H7 (cell line): ENCODE data around the gene TRIM2. TPM values are rescaled to one million over a fixed set of nuclear protein-coding genes. Genes with fewer than 3 reads are reported as not detected.
A peak's percentile ranks its signal among the peaks of the same experiment; 100 is the strongest.
"Not testable (repeated sequence)": the region's sequence is repeated elsewhere in the genome, so short reads cannot be mapped to it uniquely, and the experiment has no call there.

Source experiments
- DNase-seq: peaks from one replicate; pipeline ENCODE4 v3.0.0; 2012
- H3K27me3 ChIP-seq: 2 replicates; pipeline ENCODE4 v1.6.0; 2011; ENCODE audit warnings: mild to moderate bottlenecking, low read length; ENCODE audit not compliant: control insufficient read depth, insufficient read depth
- H3K36me3 ChIP-seq: replicated peaks from 2 replicates; pipeline ENCODE4 v1.5.1; 2011; ENCODE audit warnings: low read length; ENCODE audit not compliant: control insufficient read depth, insufficient read depth
- H3K4me3 ChIP-seq: 2 replicates; pipeline ENCODE4 v1.5.1; 2011; ENCODE audit warnings: low read depth, mild to moderate bottlenecking, control low read depth, low read length, moderate library complexity; ENCODE audit not compliant: insufficient read depth
- total RNA-seq: library from RNA; depleted of rRNA; stranded (reverse); fragments of >200 nt; shearing (Covaris generic); gene quantifications from 2 replicates; pipeline ENCODE4 v1.2.3, GENCODE V29; 2014

The TRIM2 gene
- total RNA-seq, 1 experiment from 2014 or later, result 49.2 TPM

- Histone ChIP-seq H3K4me3 (no peak overlapping the region), H3K27me3 (no peaks in the 10 kb centered on the region), H3K36me3 (no peaks in the 10 kb centered on the region)
- no peak for DNase-seq
Observed at GRCh38 chr4:153177841-153178240, 26.4 kb upstream of the TRIM2 start.

GRCh38 chr4:153179100-153179499, 25.1 kb upstream of the TRIM2 start:
- Histone ChIP-seq H3K4me3 (no peak overlapping the region), H3K27me3 (no peaks in the 10 kb centered on the region), H3K36me3 (no peaks in the 10 kb centered on the region)
- DNase-seq, result no peak

GRCh38 chr4:153181293-153181692, 22.9 kb upstream of the TRIM2 start:
- no peaks in the 10 kb centered on the region for H3K36me3 ChIP-seq
- no peak for DNase-seq
- no peaks in the 10 kb centered on the region for H3K27me3 ChIP-seq
- H3K4me3 ChIP-seq, result no peak overlapping the region

GRCh38 chr4:153181700-153182099, 22.5 kb upstream of the TRIM2 start:
- DNase-seq, result no peak
- H3K4me3 ChIP-seq, result no peak overlapping the region

GRCh38 chr4:153183146-153183545, 21.1 kb upstream of the TRIM2 start:
- Histone ChIP-seq H3K27me3 (no peaks in the 10 kb centered on the region), H3K4me3 (no peak overlapping the region), H3K36me3 (no peaks in the 10 kb centered on the region)
- DNase-seq, result no peak

More at GRCh38 chr4:153181700-153182099, 22.5 kb upstream of the TRIM2 start:
- Histone ChIP-seq H3K36me3 (no peaks in the 10 kb centered on the region), H3K27me3 (no peaks in the 10 kb centered on the region)

GRCh38 chr4:153185331-153185852, 18.9 kb upstream of the TRIM2 start:
- no peaks in the 10 kb centered on the region for H3K36me3 ChIP-seq
- DNase-seq, result no peak
- no peak overlapping the region for H3K4me3 ChIP-seq
- no peaks in the 10 kb centered on the region for H3K27me3 ChIP-seq

GRCh38 chr4:153186046-153186728, 18.1 kb upstream of the TRIM2 start:
- no peak overlapping the region for H3K4me3 ChIP-seq
- DNase-seq, result no peak
- H3K36me3 ChIP-seq, result no peaks in the 10 kb centered on the region
- no peaks in the 10 kb centered on the region for H3K27me3 ChIP-seq

- no peak for DNase-seq
- no peaks in the 10 kb centered on the region for H3K27me3 ChIP-seq
- H3K36me3 ChIP-seq, result no peaks in the 10 kb centered on the region
- H3K4me3 ChIP-seq, result no peak overlapping the region
Observed at GRCh38 chr4:153189016-153189801, 15.0 kb upstream of the TRIM2 start.

- Histone ChIP-seq H3K36me3 (no peaks in the 10 kb centered on the region), H3K27me3 (no peaks in the 10 kb centered on the region), H3K4me3 (no peak overlapping the region)
- no peak for DNase-seq
Observed at GRCh38 chr4:153191795-153192363, 12.4 kb upstream of the TRIM2 start.

- H3K36me3 ChIP-seq, result no peaks in the 10 kb centered on the region
- H3K27me3 ChIP-seq, result no peaks in the 10 kb centered on the region
- no peak overlapping the region for H3K4me3 ChIP-seq
- DNase-seq, result no peak
Observed at GRCh38 chr4:153197301-153197700, 6.9 kb upstream of the TRIM2 start.

GRCh38 chr4:153198719-153199118, 5.5 kb upstream of the TRIM2 start:
- no peaks in the 10 kb centered on the region for H3K27me3 ChIP-seq
- no peak for DNase-seq
- no peaks in the 10 kb centered on the region for H3K36me3 ChIP-seq
- H3K4me3 ChIP-seq, result no peak overlapping the region

GRCh38 chr4:153203746-153204145, 497 bp upstream of the TRIM2 start:
- H3K27me3 ChIP-seq, H3K36me3 ChIP-seq, DNase-seq: not testable (repeated sequence)
- H3K4me3 ChIP-seq, result peak overlapping the region; percentile 2; the same call in 1 of the 2 replicates

- no peaks in the 10 kb centered on the region for H3K36me3 ChIP-seq
- peak overlapping the region; percentile 43 for H3K4me3 ChIP-seq
- DNase-seq, result peak; percentile 19
- H3K27me3 ChIP-seq, result peaks cover 6% of the 10 kb centered on the region; the same call in 1 of the 2 replicates
Observed at GRCh38 chr4:153204728-153205648, 745 bp downstream of the TRIM2 start.

GRCh38 chr4:153205757-153206156, 1.5 kb downstream of the TRIM2 start:
- Histone ChIP-seq H3K4me3 (peak overlapping the region; percentile 15; the same call in 1 of the 2 replicates), H3K27me3 (peaks cover 6% of the 10 kb centered on the region), H3K36me3 (no peaks in the 10 kb centered on the region)
- peak; percentile 24 for DNase-seq
